H1 (cell line): ENCODE data around the gene CREBBP. TPM values are rescaled to one million over a fixed set of nuclear protein-coding genes. Genes with fewer than 3 reads are reported as not detected.

Experiments used
- CTCF ChIA-PET: fragments of 300-600 bp; sonication (Branson Sonifier 250); formaldehyde crosslinking; loops from one replicate; lab custom pipeline; 2021; ENCODE audit not compliant: partially characterized antibody; lab: Charles Lee
- POLR2A ChIA-PET: fragments of 300-600 bp; sonication (Branson Sonifier 250); formaldehyde crosslinking; loops from one replicate; lab custom pipeline; 2021; ENCODE audit warnings: inconsistent platforms; ENCODE audit not compliant: partially characterized antibody; lab: Charles Lee
- DNase-seq, 2 experiments: peaks; one replicate each; pipeline versions ENCODE4 v3.0.0 to v3.0.0-alpha.2; 2010 to 2022; ENCODE audit warnings: low spot score in 2 of 2, low read depth in 1 of 2, mixed read lengths in 1 of 2
- FAIRE-seq: peaks from 2 replicates; lab custom pipeline; 2011; peaks lifted over from hg19 to GRCh38; lab: Jason Lieb, UNC
- H2AFZ ChIP-seq: 2 replicates; pipeline ENCODE4 v1.8.1; 2012; ENCODE audit warnings: low read length, inconsistent platforms
- H2AK5ac ChIP-seq: 2 replicates; pipeline ENCODE4 v1.6.1; 2013; ENCODE audit warnings: low read depth, low read length
- H2BK120ac ChIP-seq: replicated peaks from 2 replicates; pipeline ENCODE3; 2013; ENCODE audit warnings: low read depth, low read length, inconsistent platforms
- H2BK12ac ChIP-seq: 2 replicates; pipeline ENCODE4 v1.6.1; 2013; ENCODE audit warnings: low read depth, low read length
- H2BK15ac ChIP-seq: 2 replicates; pipeline ENCODE4 v1.6.1; 2013; ENCODE audit warnings: low read length
- H2BK20ac ChIP-seq: 2 replicates; pipeline ENCODE4 v1.6.1; 2013; ENCODE audit warnings: low read length
- H2BK5ac ChIP-seq: 2 replicates; pipeline ENCODE4 v1.6.1; 2013; ENCODE audit warnings: low read depth, low read length
- H3K14ac ChIP-seq: 2 replicates; pipeline ENCODE4 v1.6.1; 2013; ENCODE audit warnings: inconsistent platforms; ENCODE audit not compliant: insufficient read length
- H3K18ac ChIP-seq: 2 replicates; pipeline ENCODE4 v1.6.1; 2013; ENCODE audit warnings: low read length; ENCODE audit errors: extremely low read depth
- H3K23ac ChIP-seq: 2 replicates; pipeline ENCODE4 v1.6.1; 2013; ENCODE audit warnings: inconsistent platforms; ENCODE audit not compliant: insufficient read length
- H3K23me2 ChIP-seq: 2 replicates; pipeline ENCODE4 v1.6.1; 2013; ENCODE audit warnings: low read depth, low read length
- H3K27ac ChIP-seq: 2 replicates; pipeline ENCODE4 v1.6.1; 2011; ENCODE audit warnings: low read depth, low read length, inconsistent platforms
- H3K27me3 ChIP-seq, 4 experiments: replicated peaks in 1 of 4; 1 replicate in 1 of 4; 2 replicates in 3 of 4; pipeline versions ENCODE4 v1.6.1 to v1.8.1; 2011 to 2013; ENCODE audit warnings: low read length in 3 of 4, mild to moderate bottlenecking in 3 of 4, inconsistent platforms in 2 of 4, mixed read lengths in 2 of 4, moderate library complexity in 1 of 4; ENCODE audit not compliant: control insufficient read depth in 3 of 4, insufficient read depth in 3 of 4; ENCODE audit errors: extremely low read depth in 1 of 4
- H3K36me3 ChIP-seq, 4 experiments: 2 replicates each; pipeline versions ENCODE4 v1.6.1 to v1.8.1; 2011 to 2013; ENCODE audit warnings: mild to moderate bottlenecking in 4 of 4, low read length in 3 of 4, moderate library complexity in 2 of 4, control low read depth in 1 of 4, inconsistent platforms in 1 of 4; ENCODE audit not compliant: insufficient read depth in 4 of 4, control insufficient read depth in 2 of 4
- H3K4ac ChIP-seq: replicated peaks from 2 replicates; pipeline ENCODE3; 2013; ENCODE audit warnings: low read length, low read depth, mixed read lengths, inconsistent platforms; ENCODE audit not compliant: insufficient read length
- H3K4me1 ChIP-seq, 4 experiments: replicated peaks in 1 of 4; 1 replicate in 1 of 4; 2 replicates in 3 of 4; pipeline versions ENCODE4 v1.6.1 to v1.8.1; 2011 to 2013; ENCODE audit warnings: low read length in 3 of 4, inconsistent platforms in 2 of 4, mixed read lengths in 1 of 4; ENCODE audit not compliant: insufficient read depth in 4 of 4, control insufficient read depth in 3 of 4
- H3K4me2 ChIP-seq, 2 experiments: 2 replicates each; pipeline versions ENCODE4 v1.6.1 to v1.8.1; 2011 to 2013; ENCODE audit warnings: low read depth in 2 of 2, low read length in 2 of 2, control low read depth in 1 of 2, inconsistent platforms in 1 of 2, mild to moderate bottlenecking in 1 of 2; ENCODE audit not compliant: insufficient read depth in 1 of 2
- H3K4me3 ChIP-seq, 4 experiments: fragments of 200-600, 300-600 bp in 1 of 4; sonication (generic), shearing (Covaris generic), sonication (Bioruptor Twin) in 1 of 4; 2 replicates each; pipeline versions ENCODE4 v1.5.1 to v1.8.1; 2011 to 2016; ENCODE audit warnings: low read length in 4 of 4, low read depth in 3 of 4, control low read depth in 2 of 4, inconsistent platforms in 2 of 4, mild to moderate bottlenecking in 2 of 4, mixed read lengths in 1 of 4, moderate library complexity in 1 of 4; ENCODE audit not compliant: insufficient read depth in 2 of 4; ENCODE audit errors: extremely low read depth in 1 of 4
- H3K56ac ChIP-seq: replicated peaks from 2 replicates; pipeline ENCODE3; 2013; ENCODE audit warnings: low read depth, mild to moderate bottlenecking, mixed read lengths, low read length, inconsistent platforms; ENCODE audit not compliant: insufficient read length
- H3K79me1 ChIP-seq: 2 replicates; pipeline ENCODE4 v1.6.1; 2013; ENCODE audit warnings: low read depth, low read length, control low read depth
- H3K79me2 ChIP-seq, 2 experiments: 2 replicates each; pipeline versions ENCODE4 v1.6.1 to v1.8.1; 2012 to 2013; ENCODE audit warnings: low read length in 2 of 2, mild to moderate bottlenecking in 2 of 2, inconsistent platforms in 1 of 2; ENCODE audit not compliant: insufficient read depth in 2 of 2, control insufficient read depth in 1 of 2
- H3K9ac ChIP-seq, 4 experiments: replicated peaks in 1 of 4; 1 replicate in 1 of 4; 2 replicates in 3 of 4; pipeline versions ENCODE4 v1.6.1 to v1.8.1; 2011 to 2013; ENCODE audit warnings: low read depth in 3 of 4, low read length in 3 of 4, control low read depth in 2 of 4, mild to moderate bottlenecking in 2 of 4, moderate library complexity in 2 of 4, inconsistent platforms in 1 of 4; ENCODE audit errors: extremely low read depth in 1 of 4
- H3K9me3 ChIP-seq, 2 experiments: 2 replicates each; pipeline versions ENCODE4 v1.6.1 to v1.8.1; 2012 to 2013; ENCODE audit warnings: mild to moderate bottlenecking in 2 of 2, moderate library complexity in 2 of 2, control low read depth in 1 of 2, inconsistent platforms in 1 of 2, low read depth in 1 of 2, low read length in 1 of 2, mixed read lengths in 1 of 2; ENCODE audit not compliant: insufficient read depth in 2 of 2
- H4K20me1 ChIP-seq, 2 experiments: replicated peaks in 1 of 2; 2 replicates each; pipeline versions ENCODE3 to v1.8.1; 2011 to 2013; ENCODE audit warnings: inconsistent platforms in 2 of 2, low read length in 2 of 2, mild to moderate bottlenecking in 1 of 2; ENCODE audit not compliant: insufficient read depth in 2 of 2, control insufficient read depth in 1 of 2
- H4K5ac ChIP-seq: 2 replicates; pipeline ENCODE4 v1.6.1; 2013; ENCODE audit warnings: low read length, low read depth, mixed read lengths, inconsistent platforms; ENCODE audit not compliant: insufficient read length
- H4K8ac ChIP-seq: 2 replicates; pipeline ENCODE4 v1.8.0; 2013; ENCODE audit warnings: mild to moderate bottlenecking, moderate library complexity, low read length, inconsistent platforms; ENCODE audit not compliant: insufficient read depth; ENCODE audit errors: extremely low read depth
- H4K91ac ChIP-seq: replicated peaks from 2 replicates; pipeline ENCODE3; 2013; ENCODE audit warnings: low read length, mixed read lengths, inconsistent platforms; ENCODE audit not compliant: insufficient read length
- PHF8 ChIP-seq: fragments of 200-600 bp; sonication (generic); conservative IDR thresholded peaks from 2 replicates; pipeline ENCODE4 v1.7.1; 2012; ENCODE audit warnings: low read depth, mild to moderate bottlenecking, inconsistent platforms, low read length, moderate library complexity
- SP1 ChIP-seq: IDR thresholded peaks from 2 replicates; pipeline ENCODE4 v1.6.1; 2011; ENCODE audit warnings: low read depth, low read length
- WGBS, 2 experiments: shearing (Covaris generic) in 1 of 2; methylation state at CpG; one replicate each; pipeline versions ENCODE4 v1.1.6 to v1.1.7; 2013 to 2015; ENCODE audit warnings: low lambda C conversion rate in 2 of 2, mixed read lengths in 2 of 2, inconsistent platforms in 1 of 2, low coverage in 1 of 2, missing lambda C conversion rate in 1 of 2; ENCODE audit not compliant: insufficient replicate concordance in 2 of 2, insufficient coverage in 1 of 2, insufficient read length in 1 of 2; ENCODE audit errors: extremely low coverage in 1 of 2, missing lambda C conversion rate in 1 of 2; 5-methylcytosine and 5-hydroxymethylcytosine counted together
- polyA plus RNA-seq, 7 experiments: library from polyadenylated mRNA; depleted of rRNA in 3 of 7; stranded (reverse) in 5 of 7; unstranded in 2 of 7; fragments of >200 nt in 5 of 7; fragments of 200-250 nt in 2 of 7; gene quantifications; 1 replicate in 5 of 7; 2 replicates in 1 of 7; 4 replicates in 1 of 7; pipeline versions ENCODE4 v1.2.1 to v1.2.3, GENCODE V29; 2011 to 2013; ENCODE audit warnings: missing spikeins in 2 of 7, mixed read lengths in 2 of 7
- total RNA-seq: library from RNA; stranded (reverse); fragmentation: NEBNext Ultra II Directional; extraction: Animal tissue kit (Norgen Biotek cat#: 25700); gene quantifications from 2 replicates; pipeline ENCODE4 v1.2.1, GENCODE V29; 2021

The CREBBP gene
- total and polyA plus RNA-seq, 2 of the 8 experiments (the other 6 are each of a cell fraction or from before 2014, with no cell fraction given): 10.0 to 60.1 TPM

DNA sequence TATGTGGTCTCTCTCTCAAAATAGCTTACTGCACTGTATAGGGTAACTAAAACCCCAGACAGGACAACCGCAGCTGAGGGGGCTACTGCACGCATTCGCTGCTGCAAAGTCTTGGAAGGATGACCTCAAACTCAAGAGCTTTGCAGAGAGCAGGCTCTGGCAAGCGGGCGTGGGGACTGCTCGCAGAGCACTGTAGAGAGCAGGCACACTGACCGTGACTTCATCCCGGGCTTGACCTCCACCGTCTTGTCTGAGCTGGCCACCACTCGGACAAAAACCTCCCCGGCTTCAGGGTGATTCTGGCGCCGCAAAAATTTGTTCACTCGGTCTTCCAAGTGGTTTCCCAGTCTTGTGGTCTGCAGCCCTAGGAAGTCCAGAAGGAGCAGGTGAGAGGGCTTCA is 140.3 kb downstream of the CREBBP start:
- H3K79me2 ChIP-seq: no peaks in the 10 kb centered on the region
- ChIA-PET CTCF (interaction anchor here (0.5 to 1.3 kb wide), 3 partner anchors 39 to 198 kb away, joined by 3 to 4 read pairs (median 3); no protein-coding TSS in a partner anchor), POLR2A (no interaction called here)
- FAIRE-seq: no peak
- H3K27me3 ChIP-seq: no peaks in the 10 kb centered on the region
- no peak for DNase-seq
- no peak overlapping the region for H2AK5ac ChIP-seq
- no peak overlapping the region for H2BK5ac ChIP-seq
- no peak overlapping the region for H3K9ac ChIP-seq
- whole genome bisulfite sequencing, 2 experiments: 97% methylated on average over 14 of the region's 14 CpGs; no CpG with 5 or more reads in 1 of the 2 experiments
- no peak overlapping the region for H3K4me3 ChIP-seq
- no peaks in the 10 kb centered on the region for H3K23me2 ChIP-seq
- H3K14ac ChIP-seq: no peak overlapping the region
- H4K5ac ChIP-seq: no peak overlapping the region
- no peaks in the 10 kb centered on the region for H3K9me3 ChIP-seq
- peaks cover 0 to 1% of the 10 kb centered on the region in 2 experiments for H4K20me1 ChIP-seq
- H2BK120ac ChIP-seq: no peak overlapping the region
- H3K4me1 ChIP-seq: no peaks in the 10 kb centered on the region; a peak in 1 of 7 replicates
- no peak overlapping the region for H3K18ac ChIP-seq
- no peak overlapping the region for H2BK15ac ChIP-seq
- TF ChIP-seq SP1 (no peak), PHF8 (no peak)
- H3K23ac ChIP-seq: no peak overlapping the region
- H3K27ac ChIP-seq: no peak overlapping the region
- no peak overlapping the region for H2BK12ac ChIP-seq
- H2AFZ ChIP-seq: no peak overlapping the region
- H3K56ac ChIP-seq: no peak overlapping the region
- H2BK20ac ChIP-seq: no peak overlapping the region
- no peak overlapping the region for H4K8ac ChIP-seq
- H3K36me3 ChIP-seq: peaks cover 22 to 71% (median 49%) of the 10 kb centered on the region in 4 experiments
- H3K79me1 ChIP-seq: no peaks in the 10 kb centered on the region
- no peak overlapping the region for H3K4me2 ChIP-seq
- no peak overlapping the region for H3K4ac ChIP-seq
- H4K91ac ChIP-seq: no peak overlapping the region
